ENCODE measurements around the gene CGNL1.

Gene CGNL1

GRCh38 chr15:57589754-57590153, 213.4 kb downstream of the CGNL1 start:
- Mint-ChIP-seq H3K4me3 (no peak overlapping the region), H3K4me1 (peaks cover 13% of the 10 kb centered on the region), H3K27ac (no peak overlapping the region), H3K9me3 (no peaks in the 10 kb centered on the region), H3K36me3 (no peaks in the 10 kb centered on the region)
- ATAC-seq, result no peak
- no peak for DNase-seq (ENCODE audit: low spot score in 2 of 2)

- Mint-ChIP-seq H3K9me3 (no peaks in the 10 kb centered on the region), H3K27ac (no peak overlapping the region), H3K36me3 (no peaks in the 10 kb centered on the region), H3K4me1 (peaks cover 13% of the 10 kb centered on the region), H3K4me3 (peak overlapping the region; percentile 14)
- ATAC-seq (peak; percentile 23), DNase-seq (ENCODE audit: low spot score in 2 of 2) (no peak)
These were observed 215.0 kb downstream of the CGNL1 start for GRCh38 chr15:57591237-57591821.

GRCh38 chr15:57591822-57592367, 215.6 kb downstream of the CGNL1 start, which contains the start of gene MYZAP:
Gene MYZAP, plus strand, starts transcription at chr15:57591904. Its CDS starts 131 bp downstream, at chr15:57592035.
- Mint-ChIP-seq H3K27ac (no peak within 1 kb of the TSS), H3K4me3 (peak within 1 kb of the TSS; percentile 14), H3K4me1 (peaks cover 13% of the 10 kb centered on the region), H3K9me3 (no peaks in the 10 kb centered on the region), H3K36me3 (no peaks in the 10 kb centered on the region)
- ATAC-seq (peak; percentile 56), DNase-seq (ENCODE audit: low spot score in 2 of 2) (no peak)

GRCh38 chr15:57592426-57592825, 216.1 kb downstream of the CGNL1 start:
- H3K9me3 Mint-ChIP-seq, result no peaks in the 10 kb centered on the region
- no peaks in the 10 kb centered on the region for H3K36me3 Mint-ChIP-seq
- no peak for ATAC-seq
- no peak for DNase-seq (ENCODE audit: low spot score in 2 of 2)
- H3K27ac Mint-ChIP-seq, result no peak overlapping the region
- no peak overlapping the region for H3K4me3 Mint-ChIP-seq
- peaks cover 8% of the 10 kb centered on the region for H3K4me1 Mint-ChIP-seq

- no peak overlapping the region for H3K4me3 Mint-ChIP-seq
- DNase-seq (ENCODE audit: low spot score in 2 of 2) (no peak), ATAC-seq (no peak)
- H3K27ac Mint-ChIP-seq, result no peak overlapping the region
- H3K36me3 Mint-ChIP-seq, result no peaks in the 10 kb centered on the region
- H3K4me1 Mint-ChIP-seq, result peaks cover 6% of the 10 kb centered on the region
- H3K9me3 Mint-ChIP-seq, result no peaks in the 10 kb centered on the region
These were observed 216.6 kb downstream of the CGNL1 start for GRCh38 chr15:57592836-57593420.

GRCh38 chr15:57594479-57594878, 218.2 kb downstream of the CGNL1 start:
- no peaks in the 10 kb centered on the region for H3K9me3 Mint-ChIP-seq

GRCh38 chr15:57595011-57595866, 218.9 kb downstream of the CGNL1 start:
- no peaks in the 10 kb centered on the region for H3K36me3 Mint-ChIP-seq
- ATAC-seq (no peak), DNase-seq (ENCODE audit: low spot score in 2 of 2) (no peak)
- H3K27ac Mint-ChIP-seq, result no peak overlapping the region
- peaks cover 6% of the 10 kb centered on the region for H3K4me1 Mint-ChIP-seq
- H3K4me3 Mint-ChIP-seq, result no peak overlapping the region
- no peaks in the 10 kb centered on the region for H3K9me3 Mint-ChIP-seq

More at GRCh38 chr15:57594479-57594878, 218.2 kb downstream of the CGNL1 start:
- DNase-seq (ENCODE audit: low spot score in 2 of 2) (no peak), ATAC-seq (no peak)
- Mint-ChIP-seq H3K4me1 (peaks cover 6% of the 10 kb centered on the region), H3K4me3 (no peak overlapping the region), H3K27ac (no peak overlapping the region), H3K36me3 (no peaks in the 10 kb centered on the region)

GRCh38 chr15:57596301-57596855, 220.1 kb downstream of the CGNL1 start:
- no peak for DNase-seq (ENCODE audit: low spot score in 2 of 2)
- no peak for ATAC-seq
- H3K4me1 Mint-ChIP-seq, result peaks cover 1% of the 10 kb centered on the region
- no peaks in the 10 kb centered on the region for H3K36me3 Mint-ChIP-seq
- H3K4me3 Mint-ChIP-seq, result no peak overlapping the region
- no peak overlapping the region for H3K27ac Mint-ChIP-seq
- no peaks in the 10 kb centered on the region for H3K9me3 Mint-ChIP-seq

- ATAC-seq (no peak), DNase-seq (ENCODE audit: low spot score in 2 of 2) (no peak)
- Mint-ChIP-seq H3K4me3 (no peak overlapping the region), H3K36me3 (no peaks in the 10 kb centered on the region), H3K4me1 (no peaks in the 10 kb centered on the region), H3K27ac (no peak overlapping the region), H3K9me3 (no peaks in the 10 kb centered on the region)
These were observed 220.7 kb downstream of the CGNL1 start for GRCh38 chr15:57596978-57597377.

- H3K4me1 Mint-ChIP-seq, result no peaks in the 10 kb centered on the region
- H3K27ac Mint-ChIP-seq, result no peak overlapping the region
- ATAC-seq (no peak), DNase-seq (ENCODE audit: low spot score in 2 of 2) (no peak)
- H3K4me3 Mint-ChIP-seq, result no peak overlapping the region
- no peaks in the 10 kb centered on the region for H3K9me3 Mint-ChIP-seq
- H3K36me3 Mint-ChIP-seq, result no peaks in the 10 kb centered on the region
These were observed 221.1 kb downstream of the CGNL1 start for GRCh38 chr15:57597431-57597830.

- DNase-seq (ENCODE audit: low spot score in 2 of 2), result no peak
- ATAC-seq, result no peak
- Mint-ChIP-seq H3K4me1 (no peaks in the 10 kb centered on the region), H3K4me3 (no peak overlapping the region), H3K9me3 (no peaks in the 10 kb centered on the region), H3K36me3 (no peaks in the 10 kb centered on the region), H3K27ac (no peak overlapping the region)
These were observed 222.0 kb downstream of the CGNL1 start for GRCh38 chr15:57598346-57598745.

- H3K27ac Mint-ChIP-seq, result no peak overlapping the region
- H3K36me3 Mint-ChIP-seq, result no peaks in the 10 kb centered on the region
- DNase-seq (ENCODE audit: low spot score in 2 of 2), result no peak
- no peaks in the 10 kb centered on the region for H3K9me3 Mint-ChIP-seq
- no peak for ATAC-seq
- no peaks in the 10 kb centered on the region for H3K4me1 Mint-ChIP-seq
- no peak overlapping the region for H3K4me3 Mint-ChIP-seq
These were observed 223.0 kb downstream of the CGNL1 start for GRCh38 chr15:57599296-57599810.

GRCh38 chr15:57600197-57600596, 223.9 kb downstream of the CGNL1 start:
- no peak for ATAC-seq
- H3K27ac Mint-ChIP-seq, result no peak overlapping the region
- no peaks in the 10 kb centered on the region for H3K36me3 Mint-ChIP-seq

More at GRCh38 chr15:57600197-57600596, 223.9 kb downstream of the CGNL1 start:
- DNase-seq (ENCODE audit: low spot score in 2 of 2), result no peak
- no peaks in the 10 kb centered on the region for H3K9me3 Mint-ChIP-seq
- no peaks in the 10 kb centered on the region for H3K4me1 Mint-ChIP-seq
- H3K4me3 Mint-ChIP-seq, result no peak overlapping the region
